Astrocyte (in vitro differentiated cells and primary cell): ENCODE results near the gene IL12RB1. TPM values are rescaled to one million over a fixed set of nuclear protein-coding genes. Genes with fewer than 3 reads are reported as not detected.

ENCODE experiments used
- DNase-seq: peaks from one replicate; pipeline ENCODE4 v3.0.0-alpha.2; 2010; ENCODE audit warnings: low read depth
- FAIRE-seq: peaks from 2 replicates; lab custom pipeline; 2011; peaks lifted over from hg19 to GRCh38; lab: Jason Lieb, UNC
- H2AFZ ChIP-seq: 2 replicates; pipeline ENCODE4 v1.6.0; 2012; ENCODE audit warnings: low read depth, low read length, inconsistent platforms
- H3K27ac ChIP-seq: 2 replicates; pipeline ENCODE4 v1.5.1; 2011; ENCODE audit warnings: low read depth, low read length, inconsistent platforms
- H3K27me3 ChIP-seq: 2 replicates; pipeline ENCODE4 v1.6.0; 2011; ENCODE audit warnings: low read length, inconsistent platforms; ENCODE audit not compliant: insufficient read depth
- H3K36me3 ChIP-seq: 2 replicates; pipeline ENCODE4 v1.5.1; 2011; ENCODE audit warnings: low read length, inconsistent platforms; ENCODE audit not compliant: insufficient read depth
- H3K4me1 ChIP-seq: 2 replicates; pipeline ENCODE4 v1.5.1; 2011; ENCODE audit warnings: low read length, inconsistent platforms; ENCODE audit not compliant: insufficient read depth
- H3K4me2 ChIP-seq: 2 replicates; pipeline ENCODE4 v1.6.0; 2012; ENCODE audit warnings: low read length, inconsistent platforms
- H3K4me3 ChIP-seq: 2 replicates; pipeline ENCODE4 v1.5.1; 2011; ENCODE audit warnings: low read depth, mild to moderate bottlenecking, low read length, inconsistent platforms; ENCODE audit not compliant: insufficient read depth
- H3K79me2 ChIP-seq: 2 replicates; pipeline ENCODE4 v1.6.0; 2012; ENCODE audit warnings: mild to moderate bottlenecking, low read length, inconsistent platforms; ENCODE audit not compliant: insufficient read depth
- H3K9ac ChIP-seq: 2 replicates; pipeline ENCODE4 v1.6.0; 2012; ENCODE audit warnings: mild to moderate bottlenecking, low read length, inconsistent platforms
- H3K9me3 ChIP-seq: 2 replicates; pipeline ENCODE4 v1.5.1; 2012; ENCODE audit warnings: low read depth, mild to moderate bottlenecking, low read length, inconsistent platforms; ENCODE audit not compliant: insufficient read depth
- H4K20me1 ChIP-seq: 2 replicates; pipeline ENCODE4 v1.6.0; 2012; ENCODE audit warnings: low read length, inconsistent platforms; ENCODE audit not compliant: insufficient read depth
- H3K27ac Mint-ChIP-seq: one replicate; pipeline ENCODE4 v1.8.0; 2021; ENCODE audit warnings: mild to moderate bottlenecking, mixed read lengths; ENCODE audit not compliant: unreplicated experiment
- H3K27me3 Mint-ChIP-seq: one replicate; pipeline ENCODE4 v1.8.0; 2021; ENCODE audit warnings: low read depth, mixed read lengths; ENCODE audit not compliant: unreplicated experiment
- H3K36me3 Mint-ChIP-seq: one replicate; pipeline ENCODE4 v1.8.0; 2021; ENCODE audit warnings: low read depth, mixed read lengths; ENCODE audit not compliant: unreplicated experiment
- H3K4me1 Mint-ChIP-seq: one replicate; pipeline ENCODE4 v1.8.0; 2021; ENCODE audit warnings: low read depth, mixed read lengths; ENCODE audit not compliant: unreplicated experiment
- H3K4me3 Mint-ChIP-seq: one replicate; pipeline ENCODE4 v1.8.0; 2021; ENCODE audit warnings: mild to moderate bottlenecking, moderate library complexity, mixed read lengths; ENCODE audit not compliant: unreplicated experiment
- H3K9me3 Mint-ChIP-seq: one replicate; pipeline ENCODE4 v1.8.0; 2021; ENCODE audit warnings: mild to moderate bottlenecking, mixed read lengths; ENCODE audit not compliant: unreplicated experiment
- CTCF ChIP-seq: IDR thresholded peaks from 2 replicates; pipeline ENCODE4 v1.5.1; 2011; ENCODE audit warnings: low read depth, mild to moderate bottlenecking, inconsistent platforms, low read length, moderate library complexity; ENCODE audit not compliant: insufficient read depth
- EZH2 ChIP-seq: IDR thresholded peaks from 2 replicates; pipeline ENCODE4 v1.6.1; 2012; ENCODE audit warnings: mild to moderate bottlenecking, low read length, inconsistent platforms; ENCODE audit not compliant: insufficient read depth
- total RNA-seq: library from RNA; stranded (reverse); gene quantifications from 2 replicates; pipeline ENCODE4 v1.2.1, GENCODE V29; 2021

The IL12RB1 gene
- total RNA-seq, 1 donor from 2014 or later: 0.07 TPM

GRCh38 chr19:18102916-18103542 is 16.3 kb upstream of the IL12RB1 start:
- Histone ChIP-seq H3K27me3 (peaks cover 20% of the 10 kb centered on the region), H3K36me3 (no peaks in the 10 kb centered on the region), H3K27ac (no peak overlapping the region), H3K9me3 (no peaks in the 10 kb centered on the region), H3K4me3 (no peak overlapping the region), H3K4me2 (no peak overlapping the region), H4K20me1 (peaks cover 4% of the 10 kb centered on the region), H3K4me1 (peaks cover 9% of the 10 kb centered on the region), H3K9ac (no peak overlapping the region), H2AFZ (no peak overlapping the region), H3K79me2 (no peaks in the 10 kb centered on the region)
- FAIRE-seq (no peak), DNase-seq (no peak)
- Mint-ChIP-seq H3K27me3 (peaks cover 16% of the 10 kb centered on the region), H3K27ac (no peak overlapping the region), H3K36me3 (no peaks in the 10 kb centered on the region), H3K4me1 (no peaks in the 10 kb centered on the region), H3K4me3 (no peak overlapping the region), H3K9me3 (no peaks in the 10 kb centered on the region)
- TF ChIP-seq EZH2 (no peak), CTCF (no peak)

GRCh38 chr19:18101268-18101667 is 14.5 kb upstream of the IL12RB1 start:
- H3K27ac Mint-ChIP-seq: no peak overlapping the region
- H3K27me3 Mint-ChIP-seq: peaks cover 19% of the 10 kb centered on the region

More at GRCh38 chr19:18101268-18101667, 14.5 kb upstream of the IL12RB1 start:
- no peak overlapping the region for H3K27ac ChIP-seq
- peaks cover 4% of the 10 kb centered on the region for H4K20me1 ChIP-seq
- TF ChIP-seq EZH2 (no peak), CTCF (no peak)
- peaks cover 13% of the 10 kb centered on the region for H3K4me1 ChIP-seq
- H3K36me3 ChIP-seq: no peaks in the 10 kb centered on the region
- no peak overlapping the region for H3K4me2 ChIP-seq
- H3K79me2 ChIP-seq: no peaks in the 10 kb centered on the region
- H3K27me3 ChIP-seq: peaks cover 22% of the 10 kb centered on the region
- H2AFZ ChIP-seq: no peak overlapping the region
- no peak overlapping the region for H3K4me3 ChIP-seq
- no peaks in the 10 kb centered on the region for H3K9me3 ChIP-seq
- H3K4me1 Mint-ChIP-seq: no peaks in the 10 kb centered on the region
- H3K9ac ChIP-seq: no peak overlapping the region
- H3K4me3 Mint-ChIP-seq: peak overlapping the region; percentile 60
- DNase-seq (no peak), FAIRE-seq (no peak)
- no peaks in the 10 kb centered on the region for H3K9me3 Mint-ChIP-seq
- no peaks in the 10 kb centered on the region for H3K36me3 Mint-ChIP-seq
